ENCODE results near the gene KCNJ6. TPM values are rescaled to one million over a fixed set of nuclear protein-coding genes. Genes with fewer than 3 reads are reported as not detected.

Gene KCNJ6
- total and polyA plus RNA-seq, 7 donors = under 0.01 to 0.01 TPM; not detected in 5

DNA sequence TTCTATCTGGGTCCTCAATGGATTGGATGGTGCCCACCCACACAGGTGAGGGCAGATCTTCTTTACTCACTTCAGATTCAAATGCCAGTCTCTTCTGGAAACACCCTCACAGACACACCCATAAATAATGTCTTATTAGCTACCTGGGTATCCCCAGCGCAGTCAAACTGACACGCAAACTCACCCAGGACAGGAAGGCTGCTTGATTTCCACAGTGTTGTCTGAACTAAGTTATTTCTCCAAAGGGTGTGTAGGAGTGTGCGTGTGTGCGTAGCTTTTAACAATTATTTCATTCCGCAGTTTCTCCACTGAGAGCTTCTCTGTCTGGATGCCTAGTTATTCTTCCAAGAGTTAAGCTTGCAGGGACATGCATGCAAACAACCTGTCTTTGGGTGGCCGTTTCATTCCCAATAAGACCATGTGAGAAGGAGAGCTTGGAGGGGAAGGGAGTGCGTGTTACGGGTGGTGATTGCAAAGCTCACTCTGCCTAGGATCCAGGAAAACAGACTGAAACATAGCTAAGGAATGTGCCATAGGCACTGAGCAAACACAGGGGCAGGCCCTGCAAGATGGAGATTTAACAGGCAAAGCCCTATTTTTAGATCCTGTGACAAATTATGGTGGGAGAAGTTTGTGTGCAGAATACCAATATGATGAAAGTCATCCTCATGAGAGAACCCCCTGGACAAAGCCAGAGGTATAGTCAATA lies 280.0 kb downstream of the KCNJ6 start:
- TF ChIP-seq, protein P1, sequence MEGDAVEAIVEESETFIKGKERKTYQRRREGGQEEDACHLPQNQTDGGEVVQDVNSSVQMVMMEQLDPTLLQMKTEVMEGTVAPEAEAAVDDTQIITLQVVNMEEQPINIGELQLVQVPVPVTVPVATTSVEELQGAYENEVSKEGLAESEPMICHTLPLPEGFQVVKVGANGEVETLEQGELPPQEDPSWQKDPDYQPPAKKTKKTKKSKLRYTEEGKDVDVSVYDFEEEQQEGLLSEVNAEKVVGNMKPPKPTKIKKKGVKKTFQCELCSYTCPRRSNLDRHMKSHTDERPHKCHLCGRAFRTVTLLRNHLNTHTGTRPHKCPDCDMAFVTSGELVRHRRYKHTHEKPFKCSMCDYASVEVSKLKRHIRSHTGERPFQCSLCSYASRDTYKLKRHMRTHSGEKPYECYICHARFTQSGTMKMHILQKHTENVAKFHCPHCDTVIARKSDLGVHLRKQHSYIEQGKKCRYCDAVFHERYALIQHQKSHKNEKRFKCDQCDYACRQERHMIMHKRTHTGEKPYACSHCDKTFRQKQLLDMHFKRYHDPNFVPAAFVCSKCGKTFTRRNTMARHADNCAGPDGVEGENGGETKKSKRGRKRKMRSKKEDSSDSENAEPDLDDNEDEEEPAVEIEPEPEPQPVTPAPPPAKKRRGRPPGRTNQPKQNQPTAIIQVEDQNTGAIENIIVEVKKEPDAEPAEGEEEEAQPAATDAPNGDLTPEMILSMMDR (IDR thresholded peaks at IDR 0.05) = no peak
- ATAC-seq = no peak

DNA sequence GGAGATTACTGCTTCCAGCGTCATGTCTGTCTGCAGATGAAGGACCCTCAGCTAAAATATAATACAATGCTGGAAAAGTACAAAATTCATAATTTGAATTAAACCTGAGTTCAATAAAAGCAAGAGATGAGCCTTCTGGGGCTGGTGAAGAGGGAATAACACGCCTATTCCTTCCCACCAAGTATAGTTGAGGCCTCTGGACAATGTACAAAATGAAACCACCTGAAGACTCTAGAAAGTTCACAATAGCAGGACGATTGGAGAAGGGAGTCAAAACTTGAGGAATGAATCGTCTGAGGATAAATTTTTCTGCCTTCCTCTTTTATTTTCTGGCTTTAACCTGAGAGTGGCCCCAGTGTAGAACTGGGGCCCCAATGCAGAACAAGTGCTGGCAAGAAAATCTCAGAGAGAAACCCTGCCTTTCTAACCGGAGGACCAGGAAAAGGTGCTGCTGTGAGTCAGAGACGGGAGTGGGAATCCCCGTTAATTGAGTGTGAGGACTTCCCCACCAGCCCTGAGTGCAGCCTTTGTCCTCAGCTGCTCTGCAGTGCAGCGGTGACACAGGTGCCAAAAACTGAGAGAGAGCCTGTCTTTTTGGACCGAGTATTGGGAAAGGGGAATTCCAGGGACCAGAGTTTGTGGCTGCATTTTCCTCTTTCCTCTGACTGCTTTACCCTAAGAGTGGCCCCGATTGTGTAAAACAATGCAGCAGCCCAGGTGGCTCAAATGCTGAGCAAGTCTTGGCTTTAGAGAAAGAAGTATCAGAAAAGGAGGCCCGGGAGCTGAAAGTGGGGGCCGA lies 284.7 kb downstream of the KCNJ6 start:
- Histone ChIP-seq H3K27ac (no peak overlapping the region), H3K4me1 (peaks cover 5% of the 10 kb centered on the region), H3K9me3 (no peaks in the 10 kb centered on the region), H3K36me3 (ENCODE audit: insufficient read depth in 1 of 2, low read depth in 1 of 2) (no peaks in the 10 kb centered on the region), H3K4me3 (peak overlapping the region; percentile 10), H3K27me3 (ENCODE audit: insufficient read depth in 3 of 3, low read length in 2 of 3) (peaks cover 0 to 1% (median 0%) of the 10 kb centered on the region in 3 donors)
- no peak for DNase-seq
- TF ChIP-seq, protein P1 (IDR thresholded peaks at IDR 0.05) = no peak
- WGBS, 3 donors = 23 to 33% (median 25%) methylated on average over 12 of the region's 12 CpGs
- peak; percentile 42 to 76 (median 62) for ATAC-seq
- intact Hi-C loops (cut with DNase I) = no loop called here

More for the DNA sequence above, 280.0 kb downstream of the KCNJ6 start:
- no peak overlapping the region for H3K27ac ChIP-seq
- H3K27me3 ChIP-seq (ENCODE audit: insufficient read depth in 3 of 3, low read length in 2 of 3) = no peaks in the 10 kb centered on the region
- WGBS, 3 donors = 86 to 88% (median 87%) methylated on average over 8 of the region's 8 CpGs
- no peaks in the 10 kb centered on the region for H3K36me3 ChIP-seq (ENCODE audit: insufficient read depth in 1 of 2, low read depth in 1 of 2)
- intact Hi-C loops (cut with DNase I) = no loop called here
- H3K4me3 ChIP-seq = no peak overlapping the region
- H3K9me3 ChIP-seq = no peaks in the 10 kb centered on the region
- DNase-seq = no peak
- peaks cover 3% of the 10 kb centered on the region for H3K4me1 ChIP-seq

DNA sequence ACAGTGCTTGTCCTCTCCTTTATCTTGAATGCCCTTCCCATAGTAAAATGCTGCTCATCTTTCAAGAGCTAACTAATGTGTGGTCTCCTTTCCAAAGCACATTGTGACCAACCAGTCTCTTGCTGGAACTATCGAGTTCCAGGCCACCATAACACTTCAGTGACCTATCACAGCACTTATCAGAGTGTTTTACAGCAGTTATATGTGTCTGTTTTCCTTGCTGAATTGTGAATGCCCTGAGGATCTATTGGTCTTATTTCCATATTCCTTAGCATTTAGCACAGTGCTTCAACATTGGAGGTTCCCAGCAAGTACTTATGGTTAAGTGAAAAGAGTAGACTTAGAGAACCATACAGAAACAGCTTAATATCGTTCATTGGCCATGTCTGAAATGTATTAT lies 285.4 kb downstream of the KCNJ6 start:
- no peak for DNase-seq
- no peaks in the 10 kb centered on the region for H3K36me3 ChIP-seq (ENCODE audit: insufficient read depth in 1 of 2, low read depth in 1 of 2)

DNA sequence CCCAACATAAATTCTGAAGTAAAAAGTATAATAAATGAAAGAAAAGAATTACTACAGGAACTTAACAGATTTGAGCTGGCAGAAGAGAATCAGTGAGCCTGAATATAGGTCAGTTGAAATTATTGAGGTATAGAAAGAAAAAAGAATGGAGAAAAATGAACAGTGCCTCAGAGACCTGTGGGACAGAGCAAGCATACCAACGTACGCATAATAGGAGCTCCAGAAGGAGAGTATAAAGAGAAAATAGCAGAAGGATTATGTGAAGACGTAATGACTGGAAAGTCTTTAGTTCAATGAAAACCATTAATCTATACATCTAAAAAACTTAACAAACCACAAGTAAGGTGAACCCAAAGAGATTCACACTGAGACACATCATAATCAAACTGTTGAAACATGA lies 287.9 kb downstream of the KCNJ6 start:
- intact Hi-C loops (cut with DNase I) = no loop called here
- H3K4me1 ChIP-seq = peaks cover 8% of the 10 kb centered on the region
- no peaks in the 10 kb centered on the region for H3K36me3 ChIP-seq (ENCODE audit: insufficient read depth in 1 of 2, low read depth in 1 of 2)
- no peak for DNase-seq
- H3K27me3 ChIP-seq (ENCODE audit: insufficient read depth in 3 of 3, low read length in 2 of 3) = peaks cover 0 to 1% (median 0%) of the 10 kb centered on the region in 3 donors
- ATAC-seq = no peak
- H3K27ac ChIP-seq = no peak overlapping the region
- no peaks in the 10 kb centered on the region for H3K9me3 ChIP-seq
- TF ChIP-seq, protein P1 (IDR thresholded peaks at IDR 0.05) = no peak
- WGBS, 3 donors = 96 to 100% (median 97%) methylated on average over 3 of the region's 3 CpGs
- no peak overlapping the region for H3K4me3 ChIP-seq

More for the DNA sequence above, 285.4 kb downstream of the KCNJ6 start:
- no peaks in the 10 kb centered on the region for H3K9me3 ChIP-seq
- 52 to 66% (median 55%) methylated on average over 2 of the region's 2 CpGs for WGBS, 3 donors
- no peak for ATAC-seq
- TF ChIP-seq, protein P1 (IDR thresholded peaks at IDR 0.05) = no peak
- H3K4me1 ChIP-seq = peaks cover 5% of the 10 kb centered on the region
- H3K27me3 ChIP-seq (ENCODE audit: insufficient read depth in 3 of 3, low read length in 2 of 3) = peaks cover 0 to 1% (median 0%) of the 10 kb centered on the region in 3 donors
- no peak overlapping the region for H3K27ac ChIP-seq
- intact Hi-C loops (cut with DNase I) = no loop called here
- H3K4me3 ChIP-seq = no peak overlapping the region
